Keratinocyte (primary cell): ENCODE results near the gene SH2B3.

ENCODE experiments used
- EZH2 ChIP-seq: IDR thresholded peaks from one replicate; pipeline ENCODE4 v1.6.1; 2012; ENCODE audit warnings: inconsistent platforms, mild to moderate bottlenecking, low read length, moderate library complexity
- TF ChIP-seq, protein P1 (sequence below), 3 experiments: IDR thresholded peaks in 1 of 3; conservative IDR thresholded peaks in 1 of 3; optimal IDR thresholded peaks in 1 of 3; 2 replicates in 2 of 3; 3 replicates in 1 of 3; pipeline versions ENCODE3 to v1.5.1; 2011; ENCODE audit warnings: low read length in 3 of 3, mild to moderate bottlenecking in 3 of 3, moderate library complexity in 2 of 3, control low read depth in 1 of 3, inconsistent platforms in 1 of 3; ENCODE audit not compliant: insufficient read depth in 2 of 3; ENCODE audit errors: extremely low read depth in 1 of 3

DNA sequence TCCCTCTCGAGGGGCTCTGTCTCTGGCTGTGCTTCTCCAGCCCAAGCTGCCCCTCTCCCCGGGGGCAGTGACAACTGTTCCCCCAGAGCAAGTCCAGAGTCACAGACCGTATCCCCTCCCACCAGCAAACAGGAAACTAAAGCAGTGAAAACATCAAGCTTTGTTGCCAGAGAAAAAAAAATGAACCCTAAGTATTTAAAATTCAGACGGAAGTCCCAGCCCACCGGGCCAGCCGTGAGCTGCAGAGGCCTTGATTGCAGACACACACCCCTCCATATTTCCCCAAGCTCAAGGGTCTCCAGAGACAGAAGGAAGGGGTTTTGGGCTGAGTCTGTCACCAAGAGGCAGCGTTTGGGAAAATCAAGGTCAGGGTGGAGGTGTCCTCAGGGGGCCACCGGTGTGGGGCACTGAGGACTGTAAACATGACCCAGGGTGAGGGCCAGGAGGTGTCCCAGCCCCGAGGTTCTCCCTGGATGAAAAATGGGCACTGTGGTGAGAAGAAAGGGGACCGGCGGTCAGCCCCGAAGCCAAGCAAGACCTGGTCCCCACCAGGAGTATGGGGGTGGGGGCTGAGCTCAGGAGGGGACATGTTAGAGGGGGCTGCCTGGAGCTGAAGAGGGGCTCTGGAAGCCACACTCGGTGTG, 44.5 kb upstream of the SH2B3 start:
- TF ChIP-seq, protein P1, sequence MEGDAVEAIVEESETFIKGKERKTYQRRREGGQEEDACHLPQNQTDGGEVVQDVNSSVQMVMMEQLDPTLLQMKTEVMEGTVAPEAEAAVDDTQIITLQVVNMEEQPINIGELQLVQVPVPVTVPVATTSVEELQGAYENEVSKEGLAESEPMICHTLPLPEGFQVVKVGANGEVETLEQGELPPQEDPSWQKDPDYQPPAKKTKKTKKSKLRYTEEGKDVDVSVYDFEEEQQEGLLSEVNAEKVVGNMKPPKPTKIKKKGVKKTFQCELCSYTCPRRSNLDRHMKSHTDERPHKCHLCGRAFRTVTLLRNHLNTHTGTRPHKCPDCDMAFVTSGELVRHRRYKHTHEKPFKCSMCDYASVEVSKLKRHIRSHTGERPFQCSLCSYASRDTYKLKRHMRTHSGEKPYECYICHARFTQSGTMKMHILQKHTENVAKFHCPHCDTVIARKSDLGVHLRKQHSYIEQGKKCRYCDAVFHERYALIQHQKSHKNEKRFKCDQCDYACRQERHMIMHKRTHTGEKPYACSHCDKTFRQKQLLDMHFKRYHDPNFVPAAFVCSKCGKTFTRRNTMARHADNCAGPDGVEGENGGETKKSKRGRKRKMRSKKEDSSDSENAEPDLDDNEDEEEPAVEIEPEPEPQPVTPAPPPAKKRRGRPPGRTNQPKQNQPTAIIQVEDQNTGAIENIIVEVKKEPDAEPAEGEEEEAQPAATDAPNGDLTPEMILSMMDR (optimal IDR thresholded peaks at IDR 0.05 in 1 of 3, IDR thresholded peaks at IDR 0.05 in 1 of 3, conservative IDR thresholded peaks at IDR 0.05 in 1 of 3; ENCODE audit: extremely low read depth in 1 of 3, insufficient read depth in 2 of 3, low read length in 3 of 3), result no peak
- TF ChIP-seq EZH2, result no peak
